NT2/D1 (cell line): ENCODE data around the gene NT5C3B.

ENCODE experiments used
- DNase-seq: peaks from one replicate; pipeline ENCODE4 v3.0.0-alpha.2; 2011; ENCODE audit warnings: low read depth, low spot score
- H3K27me3 ChIP-seq: 2 replicates; pipeline ENCODE4 v1.6.0; 2011; ENCODE audit warnings: mild to moderate bottlenecking; ENCODE audit not compliant: insufficient read length, insufficient read depth
- H3K36me3 ChIP-seq: 2 replicates; pipeline ENCODE4 v1.6.1; 2011; ENCODE audit warnings: mild to moderate bottlenecking, low read length, mixed read lengths; ENCODE audit not compliant: insufficient read depth, insufficient read length
- H3K4me1 ChIP-seq: 2 replicates; pipeline ENCODE4 v1.5.1; 2011; ENCODE audit not compliant: insufficient read depth, insufficient read length
- H3K4me3 ChIP-seq: 2 replicates; pipeline ENCODE4 v1.5.1; 2011; ENCODE audit warnings: low read depth; ENCODE audit not compliant: insufficient read length
- H3K9ac ChIP-seq: 2 replicates; pipeline ENCODE4 v1.6.0; 2011; ENCODE audit warnings: low read depth; ENCODE audit not compliant: insufficient read length
- H3K9me3 ChIP-seq: 2 replicates; pipeline ENCODE4 v1.5.1; 2011; ENCODE audit warnings: mild to moderate bottlenecking, low read length; ENCODE audit not compliant: insufficient read depth
- SUZ12 ChIP-seq: IDR thresholded peaks from 2 replicates; pipeline ENCODE4 v1.6.1; 2011; ENCODE audit not compliant: insufficient read length, insufficient read depth; ENCODE audit errors: extremely low read depth
- YY1 ChIP-seq: IDR thresholded peaks from 2 replicates; pipeline ENCODE4 v1.6.1; 2011; ENCODE audit not compliant: insufficient read length, insufficient read depth
- ZNF274 ChIP-seq: IDR thresholded peaks from 2 replicates; pipeline ENCODE4 v1.6.1; 2011; ENCODE audit warnings: mild to moderate bottlenecking, low read depth, low read length

The NT5C3B gene

GRCh38 chr17:41870627-41871026, 34.6 kb upstream of the NT5C3B start:
- no peaks in the 10 kb centered on the region for H3K4me1 ChIP-seq
- H3K27me3 ChIP-seq, result no peaks in the 10 kb centered on the region
- peaks cover 4% of the 10 kb centered on the region; the same call in 1 of the 2 replicates for H3K9me3 ChIP-seq
- peaks cover 81% of the 10 kb centered on the region for H3K36me3 ChIP-seq
- DNase-seq, result no peak
- H3K9ac ChIP-seq, result no peak overlapping the region
- H3K4me3 ChIP-seq, result no peak overlapping the region
- no peak for TF ChIP-seq ZNF274

- Histone ChIP-seq H3K36me3 (peaks cover 80% of the 10 kb centered on the region), H3K9ac (no peak overlapping the region)
Measured at GRCh38 chr17:41870097-41870496, 34.1 kb upstream of the NT5C3B start.

DNA sequence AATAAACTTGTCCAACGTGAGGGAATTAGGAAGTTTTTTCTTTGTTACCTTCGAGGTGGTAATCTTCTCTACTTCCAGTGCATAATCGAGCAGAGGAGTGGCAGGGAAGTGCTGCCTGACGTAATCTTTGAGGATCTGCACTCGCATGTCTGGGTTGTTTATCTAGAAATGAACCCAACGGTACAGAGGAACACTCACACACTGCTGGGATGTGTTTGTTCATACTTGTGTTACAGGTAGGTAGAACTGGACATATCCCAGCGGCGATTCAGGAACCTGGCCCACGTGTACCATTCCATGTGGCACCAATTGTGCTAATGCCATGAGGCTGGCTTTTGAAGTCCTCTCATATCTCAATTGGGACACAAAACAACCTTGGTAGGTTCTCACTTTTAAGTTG, 33.4 kb upstream of the NT5C3B start:
- H3K4me1 ChIP-seq, result no peaks in the 10 kb centered on the region
- DNase-seq, result no peak
- no peak overlapping the region for H3K9ac ChIP-seq
- H3K36me3 ChIP-seq, result peaks cover 75% of the 10 kb centered on the region
- H3K4me3 ChIP-seq, result no peak overlapping the region
- no peaks in the 10 kb centered on the region for H3K27me3 ChIP-seq
- H3K9me3 ChIP-seq, result no peaks in the 10 kb centered on the region
- no peak for TF ChIP-seq YY1
- TF ChIP-seq ZNF274, result no peak
- no peak for TF ChIP-seq SUZ12

More at GRCh38 chr17:41870097-41870496, 34.1 kb upstream of the NT5C3B start:
- no peak for TF ChIP-seq SUZ12
- no peak for TF ChIP-seq ZNF274
- TF ChIP-seq YY1, result no peak
- Histone ChIP-seq H3K4me1 (no peaks in the 10 kb centered on the region), H3K4me3 (no peak overlapping the region), H3K27me3 (no peaks in the 10 kb centered on the region), H3K9me3 (peaks cover 2% of the 10 kb centered on the region; the same call in 1 of the 2 replicates)
- DNase-seq, result no peak

- no peak for DNase-seq
- H3K9me3 ChIP-seq, result no peaks in the 10 kb centered on the region
- TF ChIP-seq SUZ12 (no peak), ZNF274 (no peak), YY1 (no peak)
- H3K4me3 ChIP-seq, result no peak overlapping the region
- no peaks in the 10 kb centered on the region for H3K27me3 ChIP-seq
- H3K36me3 ChIP-seq, result peaks cover 66% of the 10 kb centered on the region
- H3K4me1 ChIP-seq, result peaks cover under 1% of the 10 kb centered on the region
- H3K9ac ChIP-seq, result no peak overlapping the region
Measured at GRCh38 chr17:41868568-41868967, 32.5 kb upstream of the NT5C3B start.

DNA sequence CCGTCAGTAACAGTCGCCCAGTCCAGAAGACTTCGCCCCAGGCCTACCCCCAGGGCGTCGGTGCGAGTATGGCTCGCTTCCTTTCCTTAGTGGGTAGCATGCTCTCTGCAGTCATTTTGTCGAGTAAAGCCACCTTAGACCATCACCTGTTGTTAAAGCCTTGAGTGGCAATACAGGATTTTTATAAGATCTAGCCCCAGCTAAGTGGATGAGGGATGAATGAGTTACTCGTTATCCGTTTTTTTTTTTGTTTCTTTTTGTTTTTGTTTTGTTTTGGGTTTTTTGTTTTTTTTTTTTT, 29.5 kb upstream of the NT5C3B start:
- Histone ChIP-seq H3K27me3 (no peaks in the 10 kb centered on the region), H3K4me3 (no peak overlapping the region), H3K36me3 (peaks cover 43% of the 10 kb centered on the region), H3K4me1 (peaks cover 8% of the 10 kb centered on the region), H3K9me3 (no peaks in the 10 kb centered on the region), H3K9ac (no peak overlapping the region)
- no peak for DNase-seq
- TF ChIP-seq ZNF274 (no peak), YY1 (no peak), SUZ12 (no peak)

- peaks cover 8% of the 10 kb centered on the region for H3K4me1 ChIP-seq
- TF ChIP-seq SUZ12 (no peak), YY1 (peak; percentile 81), ZNF274 (no peak)
- DNase-seq, result peak; percentile 80
- peaks cover 38% of the 10 kb centered on the region for H3K36me3 ChIP-seq
- no peaks in the 10 kb centered on the region for H3K27me3 ChIP-seq
- peak within 1 kb of the TSS; percentile 99 for H3K9ac ChIP-seq
- peak within 1 kb of the TSS; percentile 98 for H3K4me3 ChIP-seq
- H3K9me3 ChIP-seq, result no peaks in the 10 kb centered on the region
Measured at GRCh38 chr17:41864836-41865595, 29.0 kb upstream of the NT5C3B start, which contains the start of gene KLHL11. TSS of gene KLHL11 (minus strand) at chr17:41865423. CDS start at chr17:41865370, 53 bp downstream.

GRCh38 chr17:41864498-41864835, 28.4 kb upstream of the NT5C3B start:
- H3K4me1 ChIP-seq, result peaks cover 8% of the 10 kb centered on the region
- no peak for DNase-seq
- H3K9ac ChIP-seq, result peak overlapping the region; percentile 99
- no peak for TF ChIP-seq YY1
- TF ChIP-seq SUZ12, result no peak
- TF ChIP-seq ZNF274, result no peak
- peaks cover 32% of the 10 kb centered on the region for H3K36me3 ChIP-seq
- no peaks in the 10 kb centered on the region for H3K9me3 ChIP-seq
- peak overlapping the region; percentile 98 for H3K4me3 ChIP-seq
- no peaks in the 10 kb centered on the region for H3K27me3 ChIP-seq
